H9 (cell line): Measurements from ENCODE around the gene VAPA. TPM values are rescaled to one million over a fixed set of nuclear protein-coding genes. Genes with fewer than 3 reads are reported as not detected.

ENCODE experiments used
- DNase-seq: peaks from one replicate; pipeline ENCODE4 v3.0.0-alpha.2; 2017
- H2AFZ ChIP-seq: one replicate; pipeline ENCODE4 v1.6.1; 2013; ENCODE audit warnings: mild to moderate bottlenecking, low read length, control low read depth, moderate library complexity
- H2AK5ac ChIP-seq: 2 replicates; pipeline ENCODE4 v1.6.1; 2013; ENCODE audit warnings: low read length, control low read depth, mixed read lengths; ENCODE audit not compliant: insufficient read length
- H2BK120ac ChIP-seq: one replicate; pipeline ENCODE4 v1.6.1; 2013; ENCODE audit warnings: low read depth, mild to moderate bottlenecking, low read length, control low read depth, inconsistent platforms; ENCODE audit not compliant: poor library complexity, severe bottlenecking
- H2BK12ac ChIP-seq: 2 replicates; pipeline ENCODE4 v1.6.1; 2013; ENCODE audit warnings: low read length, control low read depth, mixed read lengths, low read depth; ENCODE audit not compliant: insufficient read length
- H2BK15ac ChIP-seq: 2 replicates; pipeline ENCODE4 v1.6.1; 2013; ENCODE audit warnings: low read depth, low read length, control low read depth
- H2BK20ac ChIP-seq: one replicate; pipeline ENCODE4 v1.6.1; 2013; ENCODE audit warnings: low read depth, mild to moderate bottlenecking, low read length, control low read depth, inconsistent platforms; ENCODE audit not compliant: poor library complexity, severe bottlenecking
- H2BK5ac ChIP-seq: 2 replicates; pipeline ENCODE4 v1.6.1; 2013; ENCODE audit warnings: low read length, control low read depth, mixed read lengths; ENCODE audit not compliant: insufficient read length
- H3K14ac ChIP-seq: 2 replicates; pipeline ENCODE4 v1.6.1; 2013; ENCODE audit warnings: low read length, control low read depth; ENCODE audit not compliant: insufficient read depth
- H3K18ac ChIP-seq: 2 replicates; pipeline ENCODE4 v1.6.1; 2013; ENCODE audit warnings: low read depth, mild to moderate bottlenecking, mixed read lengths, low read length, control low read depth; ENCODE audit not compliant: insufficient read length
- H3K23ac ChIP-seq: 2 replicates; pipeline ENCODE4 v1.6.1; 2013; ENCODE audit warnings: low read length, control low read depth, mixed read lengths, low read depth; ENCODE audit not compliant: insufficient read length
- H3K23me2 ChIP-seq: 2 replicates; pipeline ENCODE4 v1.6.1; 2013; ENCODE audit warnings: low read depth, mild to moderate bottlenecking, mixed read lengths, low read length, control low read depth; ENCODE audit not compliant: insufficient read length, poor library complexity, severe bottlenecking
- H3K27ac ChIP-seq: 2 replicates; pipeline ENCODE4 v1.5.1; 2013; ENCODE audit warnings: low read length, control low read depth, mixed read lengths, low read depth; ENCODE audit not compliant: insufficient read length
- H3K27me3 ChIP-seq: 2 replicates; pipeline ENCODE4 v1.6.1; 2013; ENCODE audit warnings: low read length, control low read depth, inconsistent platforms; ENCODE audit not compliant: insufficient read depth
- H3K4ac ChIP-seq: 2 replicates; pipeline ENCODE4 v1.6.1; 2013; ENCODE audit warnings: low read depth, mild to moderate bottlenecking, control low read depth, inconsistent platforms, low read length, moderate library complexity
- H3K4me1 ChIP-seq: 2 replicates; pipeline ENCODE4 v1.6.1; 2013; ENCODE audit warnings: low read length, control low read depth, inconsistent platforms; ENCODE audit not compliant: insufficient read depth
- H3K4me2 ChIP-seq: 2 replicates; pipeline ENCODE4 v1.6.1; 2013; ENCODE audit warnings: low read length, control low read depth, mixed read lengths; ENCODE audit not compliant: insufficient read length, insufficient read depth
- H3K56ac ChIP-seq: 2 replicates; pipeline ENCODE4 v1.6.1; 2013; ENCODE audit warnings: low read depth, mild to moderate bottlenecking, mixed read lengths, low read length, control low read depth; ENCODE audit not compliant: insufficient read length
- H3K79me1 ChIP-seq: 2 replicates; pipeline ENCODE4 v1.6.1; 2013; ENCODE audit warnings: low read depth, mild to moderate bottlenecking, moderate library complexity, low read length, control low read depth, inconsistent platforms; ENCODE audit not compliant: insufficient read depth, poor library complexity, severe bottlenecking
- H3K79me2 ChIP-seq: 2 replicates; pipeline ENCODE4 v1.6.1; 2013; ENCODE audit warnings: low read length, control low read depth, inconsistent platforms; ENCODE audit not compliant: insufficient read depth
- H3K9ac ChIP-seq: 2 replicates; pipeline ENCODE4 v1.6.1; 2013; ENCODE audit warnings: low read length, control low read depth, mixed read lengths; ENCODE audit not compliant: insufficient read length; ENCODE audit errors: extremely low read depth
- H3K9me3 ChIP-seq: one replicate; pipeline ENCODE4 v1.6.1; 2013; ENCODE audit warnings: low read depth, low read length, inconsistent platforms; ENCODE audit not compliant: control insufficient read depth
- H3T11ph ChIP-seq: one replicate; pipeline ENCODE4 v1.6.1; 2013; ENCODE audit warnings: mild to moderate bottlenecking, low read length, control low read depth, inconsistent platforms
- H4K20me1 ChIP-seq: one replicate; pipeline ENCODE4 v1.6.1; 2013; ENCODE audit not compliant: control insufficient read depth, insufficient read length, insufficient read depth
- H4K5ac ChIP-seq: 2 replicates; pipeline ENCODE4 v1.6.1; 2013; ENCODE audit warnings: low read depth, mild to moderate bottlenecking, mixed read lengths, low read length, control low read depth; ENCODE audit not compliant: insufficient read length
- H4K8ac ChIP-seq: replicated peaks from 2 replicates; pipeline ENCODE4 v1.6.1; 2013; ENCODE audit warnings: low read length, control low read depth, mixed read lengths, low read depth; ENCODE audit not compliant: insufficient read length
- H4K91ac ChIP-seq: 2 replicates; pipeline ENCODE4 v1.6.1; 2013; ENCODE audit warnings: low read depth, mild to moderate bottlenecking, moderate library complexity, mixed read lengths, low read length, control low read depth; ENCODE audit not compliant: insufficient read length
- H3K27ac Mint-ChIP-seq, 3 experiments: 2 replicates in 2 of 3; 3 replicates in 1 of 3; pipeline ENCODE4 v1.8.0; 2020 to 2021; ENCODE audit warnings: mixed read lengths in 3 of 3, mild to moderate bottlenecking in 1 of 3, moderate library complexity in 1 of 3
- H3K27me3 Mint-ChIP-seq: 2 replicates; pipeline ENCODE4 v1.8.0; 2021; ENCODE audit warnings: low read depth, mild to moderate bottlenecking, moderate library complexity, mixed read lengths
- H3K36me3 Mint-ChIP-seq, 3 experiments: 2 replicates in 2 of 3; 3 replicates in 1 of 3; pipeline ENCODE4 v1.8.0; 2020 to 2021; ENCODE audit warnings: low read depth in 3 of 3, mixed read lengths in 3 of 3; ENCODE audit not compliant: insufficient read depth in 1 of 3
- H3K4me1 Mint-ChIP-seq, 2 experiments: 2 replicates each; pipeline ENCODE4 v1.8.0; 2020; ENCODE audit warnings: mixed read lengths in 2 of 2
- H3K4me3 Mint-ChIP-seq, 2 experiments: 2 replicates in 1 of 2; 3 replicates in 1 of 2; pipeline ENCODE4 v1.8.0; 2020 to 2021; ENCODE audit warnings: mild to moderate bottlenecking in 2 of 2, mixed read lengths in 2 of 2, moderate library complexity in 1 of 2
- H3K9me3 Mint-ChIP-seq, 2 experiments: 2 replicates in 1 of 2; 3 replicates in 1 of 2; pipeline ENCODE4 v1.8.0; 2020; ENCODE audit warnings: mild to moderate bottlenecking in 2 of 2, mixed read lengths in 2 of 2, moderate library complexity in 1 of 2
- WGBS: extraction: QIAGEN DNeasy Blood & Tissue Kit; methylation state at CpG from one replicate; pipeline ENCODE4 v1.1.7; 2013; ENCODE audit warnings: missing lambda C conversion rate, low lambda C conversion rate, mixed read lengths; ENCODE audit not compliant: insufficient read length; ENCODE audit errors: extremely low coverage; 5-methylcytosine and 5-hydroxymethylcytosine counted together
- total RNA-seq: library from RNA; stranded (reverse); gene quantifications from 2 replicates; pipeline ENCODE4 v1.2.1, GENCODE V29; 2021
- TF ChIP-seq, protein P1 (sequence below): fragments of 200-600 bp; sonication (generic); conservative IDR thresholded peaks from 3 replicates; pipeline ENCODE4 v1.8.0; 2021; ENCODE audit warnings: antibody characterized with exemption, mild to moderate bottlenecking

The VAPA gene
- total RNA-seq, 1 experiment from 2014 or later = 141 TPM

DNA sequence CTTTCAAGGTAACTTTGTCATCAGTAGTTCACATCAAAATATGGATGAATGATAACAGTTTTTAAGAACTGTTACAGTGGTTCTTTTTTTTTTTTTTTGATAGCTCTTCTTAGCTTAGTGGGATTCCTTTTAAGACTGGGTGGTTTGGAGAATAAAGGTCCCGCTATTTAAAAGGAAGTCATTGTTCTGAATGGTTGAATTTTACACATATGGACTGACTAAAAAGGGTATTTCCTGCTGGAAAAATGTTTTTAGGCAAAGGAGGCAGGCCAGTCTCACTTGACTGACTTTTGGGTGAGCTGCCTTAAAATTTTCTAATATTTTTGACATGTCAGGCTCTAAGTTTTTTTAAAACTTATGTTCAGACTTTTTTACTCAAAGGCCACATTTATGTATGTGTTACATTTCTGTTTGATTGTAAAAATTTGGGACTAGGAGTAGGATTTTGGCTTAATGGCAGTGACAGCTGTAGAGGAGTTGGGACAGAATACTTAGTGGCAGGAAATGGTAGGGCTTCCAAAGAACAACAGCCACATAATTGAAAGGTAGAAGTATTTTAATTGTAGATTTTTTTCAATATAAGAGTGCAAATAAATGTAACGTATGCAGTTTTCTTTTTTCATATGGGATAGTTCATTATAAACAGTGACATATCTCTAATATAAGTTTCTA, 13.7 kb downstream of the VAPA start:
- H3K9me3 ChIP-seq = no peaks in the 10 kb centered on the region
- H3K4me3 Mint-ChIP-seq = no peak overlapping the region
- no peaks in the 10 kb centered on the region for H3K23me2 ChIP-seq
- H2BK12ac ChIP-seq = no peak overlapping the region
- H2BK20ac ChIP-seq = no peak overlapping the region
- H3K18ac ChIP-seq = no peak overlapping the region
- H3K36me3 Mint-ChIP-seq = peaks cover 2 to 9% (median 8%) of the 10 kb centered on the region in 3 experiments; a peak in 5 of 7 replicates
- H3K27me3 Mint-ChIP-seq = no peaks in the 10 kb centered on the region
- no peak overlapping the region for H3K56ac ChIP-seq
- no peak for DNase-seq
- WGBS = no CpG with 5 or more reads among the region's 2 CpGs
- H2BK120ac ChIP-seq = no peak overlapping the region
- H4K91ac ChIP-seq = no peak overlapping the region
- H3K9ac ChIP-seq = no peak overlapping the region
- TF ChIP-seq, protein P1, sequence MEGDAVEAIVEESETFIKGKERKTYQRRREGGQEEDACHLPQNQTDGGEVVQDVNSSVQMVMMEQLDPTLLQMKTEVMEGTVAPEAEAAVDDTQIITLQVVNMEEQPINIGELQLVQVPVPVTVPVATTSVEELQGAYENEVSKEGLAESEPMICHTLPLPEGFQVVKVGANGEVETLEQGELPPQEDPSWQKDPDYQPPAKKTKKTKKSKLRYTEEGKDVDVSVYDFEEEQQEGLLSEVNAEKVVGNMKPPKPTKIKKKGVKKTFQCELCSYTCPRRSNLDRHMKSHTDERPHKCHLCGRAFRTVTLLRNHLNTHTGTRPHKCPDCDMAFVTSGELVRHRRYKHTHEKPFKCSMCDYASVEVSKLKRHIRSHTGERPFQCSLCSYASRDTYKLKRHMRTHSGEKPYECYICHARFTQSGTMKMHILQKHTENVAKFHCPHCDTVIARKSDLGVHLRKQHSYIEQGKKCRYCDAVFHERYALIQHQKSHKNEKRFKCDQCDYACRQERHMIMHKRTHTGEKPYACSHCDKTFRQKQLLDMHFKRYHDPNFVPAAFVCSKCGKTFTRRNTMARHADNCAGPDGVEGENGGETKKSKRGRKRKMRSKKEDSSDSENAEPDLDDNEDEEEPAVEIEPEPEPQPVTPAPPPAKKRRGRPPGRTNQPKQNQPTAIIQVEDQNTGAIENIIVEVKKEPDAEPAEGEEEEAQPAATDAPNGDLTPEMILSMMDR = no peak
- H3T11ph ChIP-seq = no peak overlapping the region
- H3K23ac ChIP-seq = no peak overlapping the region
- H3K27ac ChIP-seq = no peak overlapping the region
- no peak overlapping the region for H3K14ac ChIP-seq
- H3K79me2 ChIP-seq = peaks cover 25% of the 10 kb centered on the region
- no peaks in the 10 kb centered on the region for H3K9me3 Mint-ChIP-seq
- H4K5ac ChIP-seq = no peak overlapping the region
- no peaks in the 10 kb centered on the region for H3K27me3 ChIP-seq
- H3K4ac ChIP-seq = no peak overlapping the region
- no peak overlapping the region for H4K8ac ChIP-seq
- peak overlapping the region in 2 of 3 experiments; percentile 21 to 38; a peak in 2 of 7 replicates for H3K27ac Mint-ChIP-seq
- peaks cover 36 to 54% of the 10 kb centered on the region in 2 experiments for H3K4me1 Mint-ChIP-seq
- H2BK15ac ChIP-seq = no peak overlapping the region
- no peaks in the 10 kb centered on the region; the same call in 1 of the 2 replicates for H3K4me1 ChIP-seq
- H3K79me1 ChIP-seq = peaks cover 4% of the 10 kb centered on the region
- H2AK5ac ChIP-seq = no peak overlapping the region
- no peak overlapping the region for H2AFZ ChIP-seq
- H4K20me1 ChIP-seq = no peaks in the 10 kb centered on the region
- H3K4me2 ChIP-seq = no peak overlapping the region
- H2BK5ac ChIP-seq = no peak overlapping the region
